Right cardiac atrium (tissue), 5 donors: ENCODE data around the gene LSAMP. TPM values are rescaled to one million over a fixed set of nuclear protein-coding genes. Genes with fewer than 3 reads are reported as not detected.

Source experiments
- ATAC-seq, 2 donors: fragments of 200-7000 bp; cut with Tn5 transposase; one replicate each; pipeline versions ENCODE4 v1.8.0 to v1.9.1; 2020; ENCODE audit warnings: moderate library complexity in 2 of 2, mild to moderate bottlenecking in 1 of 2
- DNase-seq, 3 donors: peaks; one replicate each; pipeline ENCODE4 v3.0.0-alpha.2; 2020
- H3K27ac ChIP-seq: one replicate; pipeline ENCODE4 v1.5.1; 2013; ENCODE audit warnings: mild to moderate bottlenecking, low read length, control low read depth, moderate library complexity
- H3K27me3 ChIP-seq: one replicate; pipeline ENCODE4 v1.6.1; 2013; ENCODE audit not compliant: control insufficient read depth, insufficient read depth
- H3K4me1 ChIP-seq: one replicate; pipeline ENCODE4 v1.6.1; 2013; ENCODE audit warnings: low read length; ENCODE audit not compliant: control insufficient read depth, insufficient read depth
- H3K4me3 ChIP-seq: one replicate; pipeline ENCODE4 v1.5.1; 2013; ENCODE audit warnings: low read length, control low read depth
- H3K9me3 ChIP-seq: one replicate; pipeline ENCODE4 v1.6.1; 2013; ENCODE audit warnings: low read length; ENCODE audit not compliant: control insufficient read depth
- WGBS: extraction: QIAGEN DNeasy Blood & Tissue Kit; methylation state at CpG from one replicate; pipeline ENCODE4 v1.1.7; 2013; 5-methylcytosine and 5-hydroxymethylcytosine counted together
- intact Hi-C, 4 donors: fragments of 100-400 bp; cut with DNase I; formaldehyde crosslinking; loops; one replicate each; pipeline versions ENCODE4 v1.11.0 to v1.14.0; 2022 to 2023
- polyA plus RNA-seq: library from polyadenylated mRNA; stranded (reverse); fragments of 200-250 nt; gene quantifications from one replicate; pipeline ENCODE4 v1.2.3, GENCODE V29; 2013
- total RNA-seq, 4 donors: library from RNA; stranded (reverse); fragmentation: NEBNext Ultra II Directional; extraction: Animal tissue kit (Norgen Biotek cat#: 25700); gene quantifications; one replicate each; pipeline ENCODE4 v1.2.1, GENCODE V29; 2021
- donor health status: healthy with polysubstance abuse.
- donor health status: DM: no; HTN: yes; CAD: no.
- donor health status: DM: no; HTN: no; CAD: no.
- donor health status: DM: no; HTN: yes; CAD: no; lungs with severe emphysema.
- donor health status: DM: yes; HTN: yes; CAD: no.

Gene LSAMP
- total and polyA plus RNA-seq, 5 donors, result 1.4 to 6.2 (median 3.7) TPM

DNA sequence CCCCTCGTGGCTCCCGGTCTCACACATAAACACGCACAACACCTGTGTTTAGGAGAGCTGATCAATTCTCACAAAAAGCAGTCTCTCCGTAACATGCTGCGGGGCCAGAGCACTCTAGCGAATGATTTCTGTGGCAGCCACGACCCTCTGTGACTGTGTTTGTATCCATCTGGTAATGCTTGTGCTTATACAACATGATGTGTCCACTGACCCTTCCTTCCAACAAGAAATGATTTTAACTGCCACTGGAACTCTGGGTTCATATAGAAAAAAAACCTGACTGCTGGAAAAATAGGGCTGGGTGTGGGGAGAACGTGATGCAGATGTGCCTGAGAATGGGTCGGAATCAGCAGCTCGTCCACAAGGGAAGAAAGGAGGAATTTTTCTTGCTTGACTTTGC lies 411.8 kb downstream of the LSAMP start:
- no peaks in the 10 kb centered on the region for H3K9me3 ChIP-seq
- no peak for ATAC-seq
- DNase-seq, result peak in 1 of 3 donors; percentile 31
- WGBS, result 89% methylated on average over 10 of the region's 10 CpGs
- intact Hi-C loops, result no loop called here
- no peak overlapping the region for H3K27ac ChIP-seq
- no peaks in the 10 kb centered on the region for H3K27me3 ChIP-seq
- no peaks in the 10 kb centered on the region for H3K4me1 ChIP-seq
- no peak overlapping the region for H3K4me3 ChIP-seq

DNA sequence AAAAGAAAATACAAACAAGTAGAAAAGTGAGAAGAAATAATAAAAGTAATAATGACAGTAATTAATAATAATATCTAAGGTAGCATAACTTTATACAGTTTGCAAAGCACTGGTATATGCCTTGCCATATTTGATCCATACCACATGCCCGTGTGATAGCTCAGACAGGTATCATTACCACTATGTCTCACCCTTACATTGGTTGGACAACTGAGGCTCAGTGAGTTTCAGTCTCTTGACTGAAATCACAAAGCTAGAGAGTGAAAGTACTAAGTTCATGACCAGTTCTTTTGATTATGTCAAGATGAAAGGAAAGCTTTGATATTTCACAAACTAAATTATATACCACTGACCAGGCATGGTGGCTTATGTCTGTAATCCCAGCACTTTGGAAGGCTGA lies 413.1 kb downstream of the LSAMP start:
- 91% methylated on average over 1 of the region's 1 CpG for WGBS
- ATAC-seq, result no peak
- DNase-seq, result no peak
- H3K27me3 ChIP-seq, result no peaks in the 10 kb centered on the region
- no peak overlapping the region for H3K27ac ChIP-seq
- H3K4me1 ChIP-seq, result no peaks in the 10 kb centered on the region
- intact Hi-C loops, result no loop called here
- no peak overlapping the region for H3K4me3 ChIP-seq
- no peaks in the 10 kb centered on the region for H3K9me3 ChIP-seq

DNA sequence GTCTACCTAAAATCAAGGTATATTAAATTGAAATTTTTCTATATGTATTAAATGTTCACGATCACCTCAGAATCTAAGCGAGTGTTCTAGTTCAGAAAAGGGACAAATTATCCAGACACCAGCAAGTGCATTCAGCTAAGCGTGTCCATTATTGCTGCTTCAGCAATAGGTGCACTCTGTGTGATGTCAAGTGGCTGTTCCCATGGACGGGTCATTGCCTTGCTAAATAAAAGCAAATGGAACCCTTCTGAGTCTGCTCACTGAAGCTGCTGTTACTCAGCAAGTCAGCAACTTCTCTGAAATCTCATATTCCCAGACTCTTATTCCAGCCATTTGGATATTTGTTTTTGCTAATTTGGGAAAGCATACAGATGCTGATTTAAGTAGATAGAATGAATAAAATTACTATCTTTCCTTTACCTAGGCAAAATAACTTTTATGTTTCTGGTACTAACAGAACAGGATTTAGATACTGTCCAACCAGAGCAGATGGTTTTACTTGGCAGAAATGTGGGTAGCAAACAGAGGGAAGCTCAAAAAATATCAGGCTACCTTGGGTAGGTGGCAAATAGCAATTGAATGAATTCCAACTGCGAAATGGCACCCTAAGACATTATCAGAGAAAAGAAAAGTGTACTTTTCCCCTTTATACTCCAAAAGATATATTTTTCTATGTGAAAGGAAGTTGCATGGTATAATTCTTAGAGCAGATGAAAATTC lies 415.0 kb downstream of the LSAMP start:
- Histone ChIP-seq H3K27me3 (no peaks in the 10 kb centered on the region), H3K4me1 (no peaks in the 10 kb centered on the region), H3K9me3 (no peaks in the 10 kb centered on the region), H3K4me3 (no peak overlapping the region), H3K27ac (no peak overlapping the region)
- 87% methylated on average over 5 of the region's 5 CpGs for WGBS
- DNase-seq (no peak), ATAC-seq (no peak)
- intact Hi-C loops, result no loop called here

DNA sequence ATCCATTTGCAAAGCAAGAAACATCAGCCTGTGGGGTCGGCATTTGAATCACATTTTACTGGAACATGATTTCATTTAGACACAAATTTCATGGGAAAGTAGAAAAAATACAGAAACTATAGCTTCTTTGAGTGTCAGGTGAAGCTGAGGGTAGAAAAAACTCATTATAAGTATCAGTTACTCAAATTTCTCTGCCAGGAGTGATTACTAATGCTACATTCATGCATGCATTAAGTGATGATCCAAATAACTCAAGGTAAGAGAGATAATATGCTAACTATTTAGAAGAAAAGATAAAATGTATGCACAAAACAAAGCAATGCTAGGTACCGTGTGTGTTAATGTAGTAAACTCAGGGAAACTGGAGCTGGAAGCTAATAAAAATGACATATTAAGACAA lies 416.0 kb downstream of the LSAMP start:
- Histone ChIP-seq H3K9me3 (no peaks in the 10 kb centered on the region), H3K27ac (no peak overlapping the region), H3K4me3 (no peak overlapping the region), H3K27me3 (no peaks in the 10 kb centered on the region), H3K4me1 (no peaks in the 10 kb centered on the region)
- ATAC-seq (no peak), DNase-seq (no peak)
- intact Hi-C loops, result no loop called here
- WGBS, result 82% methylated on average over 2 of the region's 2 CpGs

DNA sequence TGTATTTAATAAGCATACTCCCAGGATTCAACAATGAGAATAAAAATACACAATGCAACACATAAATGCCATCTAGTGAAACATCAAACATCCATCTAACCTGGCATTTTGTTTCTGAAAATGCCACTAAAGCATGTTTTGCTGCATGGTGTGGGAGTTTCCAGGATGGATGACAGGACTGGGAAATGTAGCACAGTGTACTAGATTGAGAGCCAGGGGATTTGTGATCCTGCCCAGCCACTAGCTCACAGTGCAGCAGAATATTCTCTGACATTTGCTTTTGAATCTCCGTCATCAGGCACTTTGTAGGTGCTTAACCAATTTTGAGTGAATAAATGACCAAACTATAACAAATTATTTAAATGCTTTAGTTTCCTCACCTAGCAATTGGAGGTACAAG lies 417.1 kb downstream of the LSAMP start:
- H3K9me3 ChIP-seq, result no peaks in the 10 kb centered on the region
- H3K4me1 ChIP-seq, result no peaks in the 10 kb centered on the region
- DNase-seq (no peak), ATAC-seq (no peak)
- intact Hi-C loops, result no loop called here
- no peak overlapping the region for H3K4me3 ChIP-seq
- no peak overlapping the region for H3K27ac ChIP-seq
- H3K27me3 ChIP-seq, result no peaks in the 10 kb centered on the region
- 92% methylated on average over 1 of the region's 1 CpG for WGBS

DNA sequence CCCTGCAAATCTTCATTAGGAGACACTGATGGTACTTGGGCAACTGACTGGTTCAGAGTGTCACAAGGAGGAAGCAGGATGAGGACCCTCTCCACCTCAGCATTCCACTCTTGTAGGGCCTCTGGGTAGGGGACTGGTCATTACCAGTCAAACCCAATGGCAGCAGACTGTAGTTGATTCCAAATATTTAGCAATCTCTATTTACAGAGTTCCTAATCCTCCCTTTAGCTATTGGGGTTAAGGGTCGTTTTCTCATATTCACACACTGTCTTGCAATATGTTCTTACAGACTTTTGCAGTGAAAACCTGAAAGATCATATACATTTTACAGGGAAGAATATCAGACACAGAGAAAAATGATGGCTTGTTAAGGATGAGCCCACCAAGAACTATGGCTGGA lies 424.3 kb downstream of the LSAMP start:
- Histone ChIP-seq H3K4me3 (no peak overlapping the region), H3K27me3 (no peaks in the 10 kb centered on the region), H3K9me3 (no peaks in the 10 kb centered on the region), H3K4me1 (no peaks in the 10 kb centered on the region), H3K27ac (no peak overlapping the region)
- no peak for ATAC-seq
- no peak for DNase-seq
- intact Hi-C loops, result no loop called here
- 81% methylated on average over 1 of the region's 1 CpG for WGBS

DNA sequence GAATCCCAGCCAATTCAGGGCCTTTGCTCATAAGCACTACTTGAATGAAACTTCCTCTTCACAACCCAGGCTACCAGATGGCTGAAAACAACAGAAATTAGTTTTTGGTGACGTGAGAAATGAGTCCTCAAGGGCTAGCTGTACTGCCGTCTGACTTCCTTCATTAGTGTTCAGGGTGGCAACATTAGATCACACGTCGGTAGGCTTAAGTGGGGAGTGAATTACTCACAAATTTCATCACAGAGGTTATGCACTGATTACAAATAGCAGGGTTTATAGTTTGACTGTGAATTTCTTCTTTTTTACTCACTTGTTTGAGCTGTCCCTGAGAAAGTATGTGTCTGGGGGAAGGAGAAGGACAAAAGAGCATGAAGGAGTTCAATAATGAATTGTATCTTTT lies 424.8 kb downstream of the LSAMP start:
- no peaks in the 10 kb centered on the region for H3K4me1 ChIP-seq
- H3K27me3 ChIP-seq, result no peaks in the 10 kb centered on the region
- no peaks in the 10 kb centered on the region for H3K9me3 ChIP-seq
- no peak for ATAC-seq
- 58% methylated on average over 4 of the region's 4 CpGs for WGBS
- no peak for DNase-seq
- intact Hi-C loops, result no loop called here
- no peak overlapping the region for H3K4me3 ChIP-seq
- no peak overlapping the region for H3K27ac ChIP-seq

DNA sequence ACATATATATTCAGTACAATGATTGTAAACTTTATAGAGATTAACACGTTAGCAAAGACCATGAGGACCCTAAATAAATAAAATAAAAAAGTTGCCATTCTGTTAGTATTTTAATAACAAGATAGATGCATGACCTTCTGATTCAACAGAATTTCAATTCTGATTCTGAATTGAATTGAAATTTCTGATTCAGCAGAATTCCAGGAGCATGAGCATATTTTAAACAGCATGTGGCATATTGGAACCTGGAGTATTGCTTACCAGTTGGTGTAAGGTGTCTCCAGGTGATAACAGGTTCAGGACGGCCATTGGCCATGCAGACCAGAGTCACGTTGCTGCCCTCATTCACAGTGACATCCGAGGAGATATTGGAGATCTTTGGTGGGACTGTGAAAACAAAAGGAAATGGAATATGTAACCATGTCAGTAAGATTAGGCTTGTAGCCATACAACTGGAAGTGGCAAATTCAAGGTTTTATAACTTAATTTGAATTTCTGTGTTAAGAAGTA lies 426.0 kb downstream of the LSAMP start:
- WGBS, result 83% methylated on average over 4 of the region's 4 CpGs
- no peak overlapping the region for H3K27ac ChIP-seq
- no peak for ATAC-seq
- intact Hi-C loops, result no loop called here
- no peak overlapping the region for H3K4me3 ChIP-seq
- no peaks in the 10 kb centered on the region for H3K4me1 ChIP-seq
- DNase-seq, result no peak
- H3K9me3 ChIP-seq, result no peaks in the 10 kb centered on the region
- H3K27me3 ChIP-seq, result no peaks in the 10 kb centered on the region

DNA sequence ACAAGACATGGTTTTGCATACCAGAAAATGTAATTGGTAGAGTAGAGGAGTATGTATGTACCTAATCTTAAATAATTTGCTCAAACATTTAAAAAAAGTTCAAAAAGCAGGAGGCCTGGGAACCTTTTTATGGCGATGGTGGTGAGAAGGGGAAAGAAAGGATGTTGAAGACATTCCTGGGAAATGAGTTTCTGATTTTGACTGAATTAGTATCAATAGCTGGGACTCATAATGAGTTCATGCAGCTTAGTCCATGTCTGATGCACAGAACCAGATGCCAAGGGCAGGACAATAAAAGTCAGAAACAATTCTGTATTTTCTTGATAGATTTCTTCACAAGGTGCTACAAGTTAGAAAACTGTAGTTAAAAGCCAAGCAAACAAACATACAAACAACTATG lies 426.6 kb downstream of the LSAMP start:
- DNase-seq, result no peak
- H3K27me3 ChIP-seq, result no peaks in the 10 kb centered on the region
- no peak for ATAC-seq
- WGBS, result 88% methylated on average over 1 of the region's 1 CpG
- H3K4me1 ChIP-seq, result no peaks in the 10 kb centered on the region
- intact Hi-C loops, result no loop called here
- H3K27ac ChIP-seq, result no peak overlapping the region
- H3K9me3 ChIP-seq, result no peaks in the 10 kb centered on the region
- no peak overlapping the region for H3K4me3 ChIP-seq

DNA sequence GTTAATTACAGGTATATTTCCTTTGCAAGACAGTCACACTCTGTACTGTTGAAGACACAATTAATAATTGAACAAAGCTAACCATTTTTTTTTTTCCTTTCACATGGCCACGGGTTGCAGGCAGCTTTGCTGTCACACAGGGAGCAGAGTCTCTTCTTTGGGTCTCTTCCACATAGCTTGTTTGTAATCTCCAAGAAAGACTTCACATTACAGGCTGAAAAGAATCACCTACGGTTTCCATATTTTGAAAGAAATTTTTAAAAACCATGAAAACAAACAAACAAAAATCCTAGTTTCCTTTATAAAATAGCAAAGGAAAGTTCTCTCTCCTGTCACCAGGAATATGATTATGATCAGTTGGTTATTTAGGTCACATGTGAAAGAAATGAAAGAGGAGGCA lies 429.4 kb downstream of the LSAMP start:
- WGBS, result 78% methylated on average over 2 of the region's 2 CpGs
- H3K27ac ChIP-seq, result no peak overlapping the region
- no peak overlapping the region for H3K4me3 ChIP-seq
- H3K4me1 ChIP-seq, result no peaks in the 10 kb centered on the region
- no peaks in the 10 kb centered on the region for H3K27me3 ChIP-seq
- intact Hi-C loops, result no loop called here
- H3K9me3 ChIP-seq, result no peaks in the 10 kb centered on the region
- DNase-seq, result no peak
- ATAC-seq, result no peak

DNA sequence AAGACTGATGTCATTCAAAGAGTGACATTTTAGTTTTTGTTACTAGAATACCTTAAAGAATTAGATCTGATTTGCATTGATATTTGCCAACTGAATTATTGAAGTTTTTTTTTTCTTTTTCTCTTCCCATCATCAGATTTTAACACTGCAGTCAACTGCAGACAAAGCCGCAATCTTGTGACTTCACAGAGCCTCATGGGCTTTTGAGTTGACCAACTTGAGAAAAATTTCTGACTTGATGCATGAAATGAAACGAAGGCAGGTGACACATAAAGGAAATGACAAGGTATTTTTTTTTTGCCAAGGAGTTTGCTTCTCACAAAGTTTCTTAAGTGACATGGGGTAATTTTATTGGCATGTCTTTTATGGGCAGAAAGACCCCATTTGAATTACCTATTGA lies 438.3 kb downstream of the LSAMP start:
- Histone ChIP-seq H3K27me3 (no peaks in the 10 kb centered on the region), H3K4me3 (no peak overlapping the region), H3K4me1 (no peaks in the 10 kb centered on the region), H3K9me3 (no peaks in the 10 kb centered on the region), H3K27ac (no peak overlapping the region)
- DNase-seq (no peak), ATAC-seq (no peak)
- 83% methylated on average over 2 of the region's 2 CpGs for WGBS
- intact Hi-C loops, result no loop called here

DNA sequence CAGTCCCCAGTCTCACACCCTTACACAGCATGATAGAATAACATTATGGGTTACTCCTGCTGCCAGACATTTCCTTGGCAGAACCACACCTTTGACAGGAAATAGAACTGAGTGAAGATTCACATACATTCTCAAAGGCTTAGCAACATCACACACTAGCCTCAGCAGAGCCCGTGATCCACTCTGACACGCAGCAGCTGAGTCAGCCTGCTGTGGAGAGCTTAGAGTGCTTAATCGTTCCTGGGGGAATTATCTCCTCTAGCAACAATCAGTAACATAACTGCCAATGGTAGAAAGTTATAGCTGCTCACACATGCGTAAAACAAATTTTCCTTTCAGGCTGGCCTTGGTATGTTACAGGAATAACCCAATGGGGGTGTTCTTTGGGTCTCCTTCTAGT lies 439.9 kb downstream of the LSAMP start:
- DNase-seq (peak; percentile 52 to 71 (median 53)), ATAC-seq (peak; percentile 87 to 95)
- Histone ChIP-seq H3K27ac (no peak overlapping the region), H3K27me3 (no peaks in the 10 kb centered on the region), H3K9me3 (no peaks in the 10 kb centered on the region), H3K4me3 (no peak overlapping the region), H3K4me1 (no peaks in the 10 kb centered on the region)
- intact Hi-C loops, result no loop called here
- 24% methylated on average over 4 of the region's 4 CpGs for WGBS
